GM18951 (cell line): ENCODE results near the gene TCF7L1.

ENCODE experiments used
- POLR2A ChIP-seq: IDR thresholded peaks from 4 replicates; pipeline ENCODE4 v1.6.1; 2011; ENCODE audit warnings: mild to moderate bottlenecking; ENCODE audit not compliant: insufficient read length, insufficient read depth; ENCODE audit errors: extremely low read depth
- in situ Hi-C: fragments of 300-500 bp; cut with MboI; formaldehyde crosslinking; loops from one replicate; pipeline ENCODE4 v1.12.0; 2022; ENCODE audit warnings: low sequenced_read_pairs, mixed read lengths, inconsistent platforms; ENCODE audit not compliant: unreplicated experiment

Gene TCF7L1

DNA sequence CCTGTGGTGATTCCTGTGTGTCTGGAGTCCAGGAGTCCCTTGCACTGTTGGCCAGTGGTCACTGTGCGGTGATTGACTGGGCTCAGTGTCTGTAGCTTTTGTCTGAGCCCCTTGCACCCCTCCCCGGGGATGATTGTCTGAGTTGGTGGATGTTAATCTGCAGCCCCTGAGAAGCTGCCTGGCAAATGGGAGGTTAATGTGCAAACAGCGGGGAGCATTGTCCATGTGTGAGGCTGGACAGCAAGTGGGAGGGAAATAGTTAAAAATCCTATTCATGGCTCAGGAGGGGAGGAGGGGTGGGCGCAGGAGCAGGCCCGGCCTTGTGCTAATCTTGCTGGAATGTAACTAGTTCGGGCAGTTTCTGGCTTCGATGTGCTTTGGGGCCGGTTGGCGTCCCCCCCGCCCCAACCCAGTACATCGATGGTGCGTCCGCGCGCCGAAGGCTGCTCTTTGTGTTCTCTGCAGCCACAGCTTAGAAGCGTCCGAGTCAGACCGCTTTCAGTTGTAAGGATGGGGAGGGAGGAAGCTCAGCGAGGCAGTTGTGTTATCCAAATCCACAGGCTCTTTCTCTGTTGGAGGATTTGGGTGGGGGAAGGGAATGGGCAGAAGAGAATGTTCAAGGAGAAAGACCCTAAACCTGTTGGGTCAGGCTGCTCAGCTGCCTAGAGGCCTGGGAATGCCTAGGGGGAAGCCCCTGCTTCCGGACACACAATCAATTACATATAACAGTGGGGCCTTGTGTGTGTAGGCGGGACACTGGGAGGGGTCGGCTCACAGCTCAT, 122.8 kb downstream of the TCF7L1 start:
- in situ Hi-C loops = no loop called here
- no peak for TF ChIP-seq POLR2A

GRCh38 chr2:85257359-85257969, 124.3 kb downstream of the TCF7L1 start:
- in situ Hi-C loops = no loop called here
- TF ChIP-seq POLR2A = no peak

- no peak for TF ChIP-seq POLR2A
- in situ Hi-C loops = no loop called here
These were observed 124.9 kb downstream of the TCF7L1 start for GRCh38 chr2:85257970-85258605.

DNA sequence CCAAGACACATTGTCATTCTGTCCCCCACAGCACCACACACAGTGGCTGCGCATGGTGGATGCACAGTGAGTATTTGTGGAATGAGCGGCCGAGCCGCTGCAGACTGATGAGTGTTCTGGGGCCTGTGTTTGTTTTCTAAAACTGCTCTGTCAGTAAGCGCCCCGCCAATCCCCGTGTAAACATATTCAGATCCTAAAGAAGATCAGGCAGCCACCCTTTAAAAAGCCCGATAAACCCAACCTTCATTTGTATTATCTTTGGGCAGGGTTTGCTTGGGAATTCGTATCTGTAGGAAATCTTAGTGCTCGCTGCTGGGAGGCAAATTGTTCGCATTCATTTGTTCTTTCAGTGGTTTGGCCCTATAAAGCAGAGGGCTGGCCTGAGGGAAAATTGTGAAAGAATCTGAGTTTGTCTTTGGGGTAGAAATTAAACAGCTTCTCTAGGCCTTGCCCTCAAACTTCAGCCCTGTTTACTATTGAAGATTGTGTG, 126.0 kb downstream of the TCF7L1 start:
- no peak for TF ChIP-seq POLR2A

GRCh38 chr2:85259879-85260278, 126.7 kb downstream of the TCF7L1 start:
- no peak for TF ChIP-seq POLR2A
- in situ Hi-C loops = no loop called here

More for the DNA sequence above, 126.0 kb downstream of the TCF7L1 start:
- in situ Hi-C loops = no loop called here

DNA sequence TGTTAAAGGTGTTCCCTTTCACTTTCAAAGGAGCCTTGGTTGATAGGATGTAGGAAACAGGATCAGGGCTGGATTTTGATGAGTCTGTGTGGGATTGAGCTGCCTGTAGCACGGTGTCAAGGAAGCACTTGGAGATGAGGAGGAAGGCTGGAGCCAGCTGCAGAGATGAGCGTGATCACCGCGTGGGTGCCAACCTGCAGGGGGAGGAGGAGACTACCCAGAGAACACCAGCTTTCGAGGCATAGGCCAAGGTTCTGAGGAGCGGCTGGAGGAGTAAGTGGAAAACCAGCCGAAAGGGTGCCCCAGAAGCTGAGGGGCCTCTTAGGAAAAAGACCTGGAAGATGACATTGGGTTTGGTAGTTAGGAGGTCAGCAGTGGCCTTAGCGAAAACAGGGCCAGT, 130.4 kb downstream of the TCF7L1 start:
- in situ Hi-C loops = no loop called here
- TF ChIP-seq POLR2A = no peak

- in situ Hi-C loops = no loop called here
- no peak for TF ChIP-seq POLR2A
These were observed 131.3 kb downstream of the TCF7L1 start for GRCh38 chr2:85264471-85264870.

DNA sequence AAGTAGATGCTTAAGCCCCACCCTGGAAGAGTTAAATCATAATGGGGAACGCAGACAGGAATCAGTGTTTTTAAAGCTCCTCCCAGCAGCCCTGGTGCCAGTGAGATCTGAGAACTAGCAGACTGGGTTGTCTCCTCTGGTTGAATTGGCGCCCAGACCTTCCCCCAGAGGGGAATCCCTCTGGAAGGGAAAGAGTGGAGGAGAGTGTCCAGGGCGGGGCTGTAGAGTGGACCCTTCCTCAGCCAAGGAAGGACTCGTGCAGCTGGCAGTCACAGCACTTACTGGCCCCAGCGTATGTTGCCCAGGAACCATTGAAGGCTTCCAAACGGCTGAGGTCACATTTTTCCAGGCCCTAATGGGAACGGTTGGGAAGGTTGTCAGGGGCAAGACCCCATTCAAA, 132.1 kb downstream of the TCF7L1 start:
- TF ChIP-seq POLR2A = no peak
- in situ Hi-C loops = no loop called here

DNA sequence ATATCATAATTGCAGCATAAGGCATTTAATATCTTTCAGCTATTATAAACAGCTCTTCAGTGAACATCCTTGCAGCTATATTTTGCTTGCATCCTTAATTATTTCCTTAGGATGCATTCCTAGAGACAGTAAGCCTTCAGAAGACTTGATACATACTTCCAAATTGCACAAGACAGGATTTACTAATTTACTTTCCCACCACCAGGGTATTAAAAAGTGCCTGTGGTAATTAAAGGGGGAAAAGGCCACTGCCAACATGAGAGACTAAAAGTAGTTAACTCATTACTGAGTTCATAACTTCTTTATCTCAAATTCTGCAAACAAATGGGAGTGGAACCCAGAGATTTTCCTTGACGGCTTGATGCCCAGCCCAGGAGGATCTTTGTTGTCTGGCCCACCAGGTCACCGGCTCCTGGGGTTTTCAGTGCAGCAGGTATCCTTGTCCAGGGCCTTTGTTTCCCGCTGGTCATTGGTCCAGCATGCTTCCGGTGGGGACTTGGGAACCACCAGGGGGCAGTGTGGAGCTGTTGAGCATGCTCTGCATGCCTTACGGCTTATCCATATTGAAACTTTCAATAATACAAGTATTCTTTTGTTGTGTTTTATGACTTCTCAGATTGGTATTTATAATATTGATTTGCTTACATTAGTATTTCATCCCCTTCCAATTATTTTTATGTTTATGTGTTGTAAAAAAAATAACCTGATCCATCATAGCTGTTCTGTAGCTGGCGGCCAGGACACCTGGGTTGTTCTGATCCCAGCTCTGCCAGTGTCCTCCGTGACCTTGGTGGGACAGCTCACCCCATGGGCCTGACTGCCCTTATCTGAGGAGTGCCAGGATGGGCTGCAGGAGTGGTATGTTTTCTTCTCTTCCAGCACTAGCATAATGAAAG, 133.2 kb downstream of the TCF7L1 start:
- in situ Hi-C loops = no loop called here
- no peak for TF ChIP-seq POLR2A

- in situ Hi-C loops = loop anchor here (10.0 kb wide), 1 partner anchor 205 kb away; no protein-coding TSS in a partner anchor
- TF ChIP-seq POLR2A = no peak
These were observed 136.8 kb downstream of the TCF7L1 start for GRCh38 chr2:85269959-85270358.

DNA sequence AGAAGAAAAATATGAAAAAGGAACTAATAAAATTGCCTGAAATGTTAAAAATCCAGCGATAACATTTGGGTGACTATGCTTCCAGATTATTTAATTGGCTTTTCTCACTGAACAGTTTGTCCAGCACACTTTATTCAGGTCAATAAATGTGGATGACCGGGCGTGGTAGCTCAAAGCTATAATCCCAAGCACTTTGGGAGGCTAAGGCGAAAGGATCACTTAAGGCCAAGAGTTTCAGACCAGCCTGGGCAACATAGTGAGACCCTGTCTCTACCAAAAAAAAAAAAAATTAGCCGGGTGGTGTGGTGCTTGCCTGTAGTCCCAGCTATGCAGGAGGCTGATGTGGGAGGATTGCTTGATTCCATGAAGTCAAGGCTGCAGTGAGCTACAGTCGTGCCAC, 139.2 kb downstream of the TCF7L1 start:
- TF ChIP-seq POLR2A = no peak
- in situ Hi-C loops = loop anchor here (10.0 kb wide), 1 partner anchor 208 kb away; no protein-coding TSS in a partner anchor
